T-cell (primary cell): ENCODE data around the gene SHOC2. TPM values are rescaled to one million over a fixed set of nuclear protein-coding genes. Genes with fewer than 3 reads are reported as not detected.

Source experiments
- ATAC-seq, 4 experiments: fragments of 200-7000 bp in 3 of 4; fragments of 150-1000 bp in 1 of 4; cut with Tn5 transposase; replicated peaks in 1 of 4; 1 replicate in 3 of 4; 2 replicates in 1 of 4; pipeline ENCODE4 v1.10.0; 2021; ENCODE audit warnings: moderate library complexity in 3 of 4, mild to moderate bottlenecking in 2 of 4, moderate number of reproducible peaks in 1 of 4
- CTCF ChIA-PET, 2 donors: fragments of 300-600 bp; sonication (Branson Sonifier 250); formaldehyde crosslinking; loops; one replicate each; lab custom pipeline; 2022; ENCODE audit warnings: antibody characterized with exemption in 2 of 2; lab: Charles Lee
- POLR2A ChIA-PET, 2 donors: fragments of 300-600 bp; sonication (Branson Sonifier 250); formaldehyde crosslinking; loops; one replicate each; lab custom pipeline; 2022; ENCODE audit warnings: antibody characterized with exemption in 2 of 2; lab: Charles Lee
- DNase-seq, 35 experiments: peaks; one replicate each; pipeline versions ENCODE4 v3.0.0 to v3.0.0-alpha.2; 2013 to 2023
- H3K27ac ChIP-seq: one replicate; pipeline ENCODE4 v1.5.1; 2013; ENCODE audit warnings: low read length
- H3K27me3 ChIP-seq, 2 experiments: replicated peaks in 1 of 2; 1 replicate in 1 of 2; 2 replicates in 1 of 2; pipeline versions ENCODE4 v1.6.1 to v1.7.0; 2013; ENCODE audit warnings: low read length in 1 of 2, mixed read lengths in 1 of 2; ENCODE audit not compliant: control insufficient read depth in 2 of 2, insufficient read depth in 2 of 2; ENCODE audit errors: extremely low read depth in 1 of 2
- H3K36me3 ChIP-seq, 2 donors: 1 replicate in 1 of 2; 2 replicates in 1 of 2; pipeline versions ENCODE4 v1.6.1 to v1.7.0; 2013; ENCODE audit warnings: low read length in 1 of 2; ENCODE audit not compliant: control insufficient read depth in 2 of 2, insufficient read depth in 1 of 2; ENCODE audit errors: extremely low read depth in 1 of 2
- H3K4me1 ChIP-seq, 2 experiments: 1 replicate in 1 of 2; 2 replicates in 1 of 2; pipeline versions ENCODE4 v1.6.1 to v1.7.0; 2013; ENCODE audit warnings: low read length in 2 of 2, mixed read lengths in 1 of 2; ENCODE audit not compliant: insufficient read depth in 2 of 2, control insufficient read depth in 1 of 2; ENCODE audit errors: extremely low read depth in 1 of 2
- H3K4me3 ChIP-seq, 2 donors: 1 replicate in 1 of 2; 2 replicates in 1 of 2; pipeline versions ENCODE4 v1.5.1 to v1.7.0; 2013; ENCODE audit warnings: mild to moderate bottlenecking in 2 of 2, low read length in 1 of 2, moderate library complexity in 1 of 2; ENCODE audit not compliant: control insufficient read depth in 1 of 2; ENCODE audit errors: extremely low read depth in 1 of 2
- H3K9me3 ChIP-seq: 2 replicates; pipeline ENCODE4 v1.7.0; 2013
- H3K27ac Mint-ChIP-seq, 2 donors: one replicate each; pipeline ENCODE4 v1.8.0; 2020 to 2021; ENCODE audit warnings: mild to moderate bottlenecking in 2 of 2, mixed read lengths in 2 of 2
- H3K27me3 Mint-ChIP-seq, 2 donors: one replicate each; pipeline ENCODE4 v1.8.0; 2021 to 2022; ENCODE audit warnings: mixed read lengths in 2 of 2
- H3K36me3 Mint-ChIP-seq: one replicate; pipeline ENCODE4 v1.8.0; 2021; ENCODE audit warnings: mixed read lengths
- H3K4me1 Mint-ChIP-seq, 3 donors: one replicate each; pipeline ENCODE4 v1.8.0; 2020 to 2022; ENCODE audit warnings: mixed read lengths in 3 of 3, mild to moderate bottlenecking in 1 of 3
- H3K4me3 Mint-ChIP-seq, 3 donors: one replicate each; pipeline ENCODE4 v1.8.0; 2020 to 2022; ENCODE audit warnings: mild to moderate bottlenecking in 3 of 3, mixed read lengths in 3 of 3, moderate library complexity in 3 of 3
- H3K9me3 Mint-ChIP-seq, 3 donors: one replicate each; pipeline ENCODE4 v1.8.0; 2020 to 2022; ENCODE audit warnings: mixed read lengths in 3 of 3
- WGBS: methylation state at CpG from one replicate; pipeline ENCODE4 v1.1.5; 2013; ENCODE audit warnings: missing lambda C conversion rate; ENCODE audit not compliant: insufficient coverage; 5-methylcytosine and 5-hydroxymethylcytosine counted together
- total RNA-seq, 35 experiments: library from RNA in 6 of 35; stranded (reverse) in 6 of 35; fragments of 120-200 nt in 1 of 35; gene quantifications; one replicate each; pipeline versions ENCODE4 v1.2.1 to v1.2.4 and lab custom pipeline; 2013 to 2026

Gene SHOC2
- total RNA-seq, 5 donors from 2014 or later (not counting 1 experiment from before 2014, with no cell fraction given) = 53.3 to 65.1 (median 54.0) TPM

GRCh38 chr10:110994406-110995086 is 75.1 kb downstream of the SHOC2 start:
- DNase-seq = no peak

GRCh38 chr10:110995301-110995700 is 75.9 kb downstream of the SHOC2 start:
- Histone ChIP-seq H3K9me3 (no peaks in the 10 kb centered on the region), H3K4me1 (peaks cover 0 to 21% of the 10 kb centered on the region in 2 experiments), H3K27ac (no peak overlapping the region), H3K36me3 (peaks cover 0 to 2% of the 10 kb centered on the region in 2 donors), H3K4me3 (no peak overlapping the region), H3K27me3 (no peaks in the 10 kb centered on the region)
- DNase-seq (no peak), ATAC-seq (no peak)
- CTCF ChIA-PET = interaction anchor here (0.5 to 1.0 kb wide), 3 partner anchors 328 to 1098 kb away, joined by 3 read pairs; no protein-coding TSS in a partner anchor
- Mint-ChIP-seq H3K4me1 (peaks cover 43 to 48% (median 46%) of the 10 kb centered on the region in 3 donors), H3K9me3 (no peaks in the 10 kb centered on the region), H3K27ac (no peak overlapping the region), H3K4me3 (no peak overlapping the region), H3K36me3 (peaks cover 31% of the 10 kb centered on the region), H3K27me3 (no peaks in the 10 kb centered on the region)
- POLR2A ChIA-PET = no interaction called here
- WGBS = 100% methylated on average over 2 of the region's 2 CpGs

More at GRCh38 chr10:110994406-110995086, 75.1 kb downstream of the SHOC2 start:
- Histone ChIP-seq H3K27me3 (no peaks in the 10 kb centered on the region), H3K9me3 (no peaks in the 10 kb centered on the region), H3K27ac (no peak overlapping the region), H3K4me1 (peaks cover 0 to 21% of the 10 kb centered on the region in 2 experiments), H3K4me3 (no peak overlapping the region), H3K36me3 (peaks cover 0 to 2% of the 10 kb centered on the region in 2 donors)
- ChIA-PET POLR2A (no interaction called here), CTCF (no interaction called here)
- H3K4me1 Mint-ChIP-seq = peaks cover 47 to 53% (median 50%) of the 10 kb centered on the region in 3 donors
- ATAC-seq = no peak
- H3K27ac Mint-ChIP-seq = no peak overlapping the region
- no CpG with 5 or more reads among the region's 1 CpG for WGBS
- H3K9me3 Mint-ChIP-seq = no peaks in the 10 kb centered on the region
- no peaks in the 10 kb centered on the region for H3K27me3 Mint-ChIP-seq
- H3K4me3 Mint-ChIP-seq = no peak overlapping the region
- peaks cover 35% of the 10 kb centered on the region for H3K36me3 Mint-ChIP-seq

GRCh38 chr10:110996256-110996655 is 76.9 kb downstream of the SHOC2 start:
- H3K4me1 ChIP-seq = peaks cover 0 to 21% of the 10 kb centered on the region in 2 experiments
- H3K27ac ChIP-seq = no peak overlapping the region
- no peak overlapping the region for H3K4me3 ChIP-seq
- Mint-ChIP-seq H3K27me3 (no peaks in the 10 kb centered on the region), H3K4me1 (peaks cover 37 to 40% (median 39%) of the 10 kb centered on the region in 3 donors), H3K4me3 (no peak overlapping the region), H3K27ac (no peak overlapping the region), H3K9me3 (no peaks in the 10 kb centered on the region), H3K36me3 (peaks cover 25% of the 10 kb centered on the region)
- no peaks in the 10 kb centered on the region for H3K9me3 ChIP-seq
- CTCF ChIA-PET = interaction anchor here (0.6 to 1.0 kb wide), 2 partner anchors 388 to 1099 kb away, joined by 3 read pairs; no protein-coding TSS in a partner anchor
- 100% methylated on average over 2 of the region's 6 CpGs for WGBS
- no peak for DNase-seq
- no peaks in the 10 kb centered on the region for H3K27me3 ChIP-seq
- no peak for ATAC-seq
- peaks cover 0 to 2% of the 10 kb centered on the region in 2 donors for H3K36me3 ChIP-seq
- POLR2A ChIA-PET = no interaction called here

GRCh38 chr10:111004016-111004415 is 84.6 kb downstream of the SHOC2 start:
- WGBS = no CpG with 5 or more reads among the region's 1 CpG
- H3K4me3 ChIP-seq = no peak overlapping the region
- no peaks in the 10 kb centered on the region for H3K9me3 Mint-ChIP-seq
- H3K4me3 Mint-ChIP-seq = no peak overlapping the region
- no peak overlapping the region for H3K27ac ChIP-seq
- ATAC-seq = no peak
- POLR2A ChIA-PET = no interaction called here
- peaks cover 20% of the 10 kb centered on the region for H3K36me3 Mint-ChIP-seq
- no peak overlapping the region for H3K27ac Mint-ChIP-seq
- peaks cover 0 to 27% of the 10 kb centered on the region in 2 donors for H3K36me3 ChIP-seq
- no peaks in the 10 kb centered on the region for H3K27me3 ChIP-seq
- H3K9me3 ChIP-seq = no peaks in the 10 kb centered on the region
- CTCF ChIA-PET = interaction anchor here in 1 of 2 donors (0.6 kb wide), 1 partner anchor 846 kb away, joined by 3 read pairs; no protein-coding TSS in a partner anchor
- H3K27me3 Mint-ChIP-seq = no peaks in the 10 kb centered on the region
- no peak for DNase-seq
- no peaks in the 10 kb centered on the region for H3K4me1 ChIP-seq
- no peaks in the 10 kb centered on the region for H3K4me1 Mint-ChIP-seq

GRCh38 chr10:111007486-111007885 is 88.1 kb downstream of the SHOC2 start:
- H3K9me3 Mint-ChIP-seq = no peaks in the 10 kb centered on the region
- H3K36me3 ChIP-seq = peaks cover 0 to 33% of the 10 kb centered on the region in 2 donors
- DNase-seq (no peak), ATAC-seq (no peak)
- H3K4me1 ChIP-seq = no peaks in the 10 kb centered on the region
- H3K4me3 Mint-ChIP-seq = no peak overlapping the region
- H3K27ac ChIP-seq = no peak overlapping the region
- no CpG with 5 or more reads among the region's 2 CpGs for WGBS
- ChIA-PET POLR2A (no interaction called here), CTCF (no interaction called here)
- H3K4me3 ChIP-seq = no peak overlapping the region
- no peaks in the 10 kb centered on the region for H3K27me3 ChIP-seq
- no peak overlapping the region for H3K27ac Mint-ChIP-seq
- H3K4me1 Mint-ChIP-seq = no peaks in the 10 kb centered on the region
- H3K36me3 Mint-ChIP-seq = peaks cover 34% of the 10 kb centered on the region
- no peaks in the 10 kb centered on the region for H3K9me3 ChIP-seq
- no peaks in the 10 kb centered on the region for H3K27me3 Mint-ChIP-seq

GRCh38 chr10:111015181-111015580 is 95.8 kb downstream of the SHOC2 start:
- no peaks in the 10 kb centered on the region for H3K27me3 Mint-ChIP-seq
- Histone ChIP-seq H3K4me3 (no peak overlapping the region), H3K4me1 (peaks cover 0 to 5% of the 10 kb centered on the region in 2 experiments), H3K27ac (no peak overlapping the region), H3K36me3 (peaks cover 0 to 11% of the 10 kb centered on the region in 2 donors), H3K27me3 (no peaks in the 10 kb centered on the region), H3K9me3 (no peaks in the 10 kb centered on the region)
- ChIA-PET POLR2A (no interaction called here), CTCF (no interaction called here)
- WGBS = 100% methylated on average over 1 of the region's 1 CpG
- no peak overlapping the region for H3K27ac Mint-ChIP-seq
- ATAC-seq (no peak), DNase-seq (no peak)
- H3K36me3 Mint-ChIP-seq = peaks cover 59% of the 10 kb centered on the region
- H3K4me1 Mint-ChIP-seq = peaks cover 2 to 9% (median 6%) of the 10 kb centered on the region in 3 donors
- H3K9me3 Mint-ChIP-seq = no peaks in the 10 kb centered on the region
- H3K4me3 Mint-ChIP-seq = no peak overlapping the region
